Muscle of leg (tissue), 11 donors: ENCODE data around the gene ELMO1. TPM values are rescaled to one million over a fixed set of nuclear protein-coding genes. Genes with fewer than 3 reads are reported as not detected.
A peak's percentile ranks its signal among the peaks of the same experiment; 100 is the strongest.
"Not testable (repeated sequence)": the region's sequence is repeated elsewhere in the genome, so short reads cannot be mapped to it uniquely, and the experiment has no call there.

Source experiments
- DNase-seq: peaks from one replicate; pipeline ENCODE4 v3.0.0; 2013
- H3K27ac ChIP-seq: one replicate; pipeline ENCODE4 v1.5.1; 2013; ENCODE audit warnings: mild to moderate bottlenecking, low read length, control low read depth
- H3K27me3 ChIP-seq: one replicate; pipeline ENCODE4 v1.6.1; 2013; ENCODE audit warnings: low read length; ENCODE audit not compliant: control insufficient read depth, insufficient read depth
- H3K36me3 ChIP-seq: one replicate; pipeline ENCODE4 v1.6.1; 2013; ENCODE audit warnings: low read length; ENCODE audit not compliant: control insufficient read depth, insufficient read depth
- H3K4me1 ChIP-seq: one replicate; pipeline ENCODE4 v1.6.1; 2013; ENCODE audit warnings: low read length; ENCODE audit not compliant: control insufficient read depth, insufficient read depth
- H3K4me3 ChIP-seq: one replicate; pipeline ENCODE4 v1.5.1; 2013; ENCODE audit warnings: low read length, control low read depth
- H3K9me3 ChIP-seq: replicated peaks from 2 replicates; pipeline ENCODE4 v1.6.1; 2013; ENCODE audit warnings: low read depth, low read length; ENCODE audit not compliant: control insufficient read depth
- WGBS: methylation state at CpG from one replicate; pipeline ENCODE4 v1.1.5; 2013; ENCODE audit warnings: missing lambda C conversion rate; ENCODE audit not compliant: insufficient coverage; 5-methylcytosine and 5-hydroxymethylcytosine counted together
- polyA plus RNA-seq, 8 donors: library from polyadenylated mRNA; unstranded; fragments of 120-200 nt; gene quantifications; one replicate each; pipeline versions ENCODE4 v1.2.1 to v1.2.3, GENCODE V29; 2013; ENCODE audit warnings: inconsistent platforms in 1 of 8, low replicate concordance in 1 of 8; ENCODE audit not compliant: insufficient read length in 8 of 8, insufficient read depth in 1 of 8
- total RNA-seq: library from RNA; stranded (reverse); fragments of 120-200 nt; gene quantifications from one replicate; pipeline ENCODE4 v1.2.4, GENCODE V29; 2013

ELMO1 gene
- total and polyA plus RNA-seq, 9 donors, result 20.3 to 40.7 (median 25.0) TPM

DNA sequence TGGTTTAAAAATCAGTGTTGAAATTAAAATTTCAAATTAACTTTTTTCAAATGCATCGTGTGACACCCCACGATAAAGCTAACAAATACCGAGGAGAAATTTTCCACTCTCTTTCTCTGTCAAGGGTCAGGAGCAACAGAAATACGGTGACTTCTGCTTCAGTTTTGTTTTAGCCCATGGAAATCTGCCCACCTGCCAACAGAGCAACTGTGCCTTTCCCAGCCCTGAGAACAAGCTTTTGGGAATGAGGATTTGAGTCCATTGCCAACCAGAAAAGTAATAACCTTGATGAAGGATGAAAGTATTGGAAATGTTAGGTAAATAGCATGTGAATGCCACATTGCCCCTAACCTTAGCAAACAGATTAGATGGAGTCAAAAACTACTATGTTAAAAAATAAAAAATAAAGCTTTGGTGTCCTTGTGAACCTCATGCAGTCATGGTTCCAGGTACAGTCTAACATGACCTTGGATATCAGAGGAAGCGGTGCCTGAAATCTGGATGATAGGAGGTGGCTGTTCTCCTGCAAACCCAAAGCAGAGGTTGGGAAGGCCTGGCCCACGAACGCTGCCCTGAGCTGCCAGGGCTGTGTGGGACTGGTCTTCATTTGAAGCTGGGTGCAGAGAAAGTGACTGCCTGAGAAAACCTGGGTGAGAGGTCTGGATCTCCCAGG is 296.8 kb downstream of the ELMO1 start:
- Histone ChIP-seq H3K4me3 (no peak overlapping the region), H3K4me1 (peaks cover 12% of the 10 kb centered on the region), H3K27ac (no peak overlapping the region), H3K36me3 (no peaks in the 10 kb centered on the region), H3K27me3 (no peaks in the 10 kb centered on the region), H3K9me3 (no peaks in the 10 kb centered on the region)
- no peak for DNase-seq
- WGBS, result 97% methylated on average over 6 of the region's 7 CpGs

DNA sequence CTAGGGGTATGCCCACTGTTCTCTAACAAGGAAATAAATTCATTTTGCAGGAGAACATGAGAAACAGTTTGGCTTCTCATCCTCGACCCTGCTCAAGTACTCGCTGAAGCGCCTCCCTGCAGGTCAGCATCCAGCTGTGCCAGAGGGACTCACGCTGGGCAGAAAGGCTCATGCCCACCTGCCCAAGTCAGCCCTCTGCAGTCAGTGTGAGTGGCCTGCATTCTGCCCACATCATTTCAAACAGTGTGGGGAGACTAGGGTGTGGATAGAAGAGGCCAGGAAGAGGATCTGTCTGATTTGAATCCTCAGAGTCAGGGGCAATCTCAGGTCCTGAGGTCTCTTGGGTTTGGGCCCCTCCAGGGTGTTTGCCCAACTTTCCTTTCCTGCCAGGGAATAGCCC is 297.8 kb downstream of the ELMO1 start:
- no peak overlapping the region for H3K4me3 ChIP-seq
- no peak for DNase-seq
- no peaks in the 10 kb centered on the region for H3K36me3 ChIP-seq
- H3K4me1 ChIP-seq, result peaks cover 12% of the 10 kb centered on the region
- H3K9me3 ChIP-seq, result no peaks in the 10 kb centered on the region
- 82% methylated on average over 4 of the region's 4 CpGs for WGBS
- no peak overlapping the region for H3K27ac ChIP-seq
- H3K27me3 ChIP-seq, result no peaks in the 10 kb centered on the region

DNA sequence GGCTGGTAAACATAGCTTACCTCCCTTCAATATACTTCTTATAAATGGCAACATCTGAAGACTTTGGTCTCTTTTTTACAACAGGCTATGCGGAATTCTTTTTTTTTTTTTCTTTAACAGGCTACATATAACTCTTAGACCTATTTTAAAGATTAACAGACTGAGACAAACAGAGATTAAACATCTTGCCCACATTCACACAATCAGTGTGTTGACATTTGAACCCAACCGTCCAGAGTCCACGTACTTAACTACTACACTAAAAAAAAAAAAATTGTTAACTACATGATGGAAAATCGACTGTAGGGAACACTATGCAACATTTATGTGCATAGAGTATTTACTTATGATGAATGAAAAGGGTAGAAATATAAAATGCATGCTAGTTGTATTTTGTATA is 298.5 kb downstream of the ELMO1 start:
- Histone ChIP-seq H3K36me3 (no peaks in the 10 kb centered on the region), H3K27me3 (no peaks in the 10 kb centered on the region), H3K27ac (peak overlapping the region; percentile 8), H3K4me1 (peaks cover 12% of the 10 kb centered on the region), H3K4me3 (no peak overlapping the region), H3K9me3 (no peaks in the 10 kb centered on the region)
- DNase-seq, result no peak
- no CpG with 5 or more reads among the region's 4 CpGs for WGBS

DNA sequence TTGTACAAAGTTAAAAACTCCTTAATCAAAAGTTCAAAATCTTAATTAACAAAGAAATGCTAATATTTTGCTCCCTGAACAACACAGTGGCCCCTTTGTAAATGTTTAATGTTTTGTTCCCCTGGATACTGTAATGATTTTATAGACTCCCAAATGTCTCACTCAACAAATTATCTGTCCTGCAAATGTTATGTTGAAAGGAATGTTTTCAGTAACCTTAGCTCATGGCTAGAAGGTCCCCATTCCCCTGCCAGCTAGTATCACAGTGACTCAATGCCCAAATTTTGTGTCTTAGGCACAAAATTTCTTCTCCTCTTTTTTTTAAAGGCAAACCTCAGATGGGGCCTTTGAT is 298.9 kb downstream of the ELMO1 start:
- Histone ChIP-seq H3K4me3 (no peak overlapping the region), H3K9me3 (no peaks in the 10 kb centered on the region), H3K4me1 (peaks cover 12% of the 10 kb centered on the region), H3K27ac (peak overlapping the region; percentile 8), H3K27me3 (no peaks in the 10 kb centered on the region), H3K36me3 (no peaks in the 10 kb centered on the region)
- DNase-seq, result peak; percentile 43

DNA sequence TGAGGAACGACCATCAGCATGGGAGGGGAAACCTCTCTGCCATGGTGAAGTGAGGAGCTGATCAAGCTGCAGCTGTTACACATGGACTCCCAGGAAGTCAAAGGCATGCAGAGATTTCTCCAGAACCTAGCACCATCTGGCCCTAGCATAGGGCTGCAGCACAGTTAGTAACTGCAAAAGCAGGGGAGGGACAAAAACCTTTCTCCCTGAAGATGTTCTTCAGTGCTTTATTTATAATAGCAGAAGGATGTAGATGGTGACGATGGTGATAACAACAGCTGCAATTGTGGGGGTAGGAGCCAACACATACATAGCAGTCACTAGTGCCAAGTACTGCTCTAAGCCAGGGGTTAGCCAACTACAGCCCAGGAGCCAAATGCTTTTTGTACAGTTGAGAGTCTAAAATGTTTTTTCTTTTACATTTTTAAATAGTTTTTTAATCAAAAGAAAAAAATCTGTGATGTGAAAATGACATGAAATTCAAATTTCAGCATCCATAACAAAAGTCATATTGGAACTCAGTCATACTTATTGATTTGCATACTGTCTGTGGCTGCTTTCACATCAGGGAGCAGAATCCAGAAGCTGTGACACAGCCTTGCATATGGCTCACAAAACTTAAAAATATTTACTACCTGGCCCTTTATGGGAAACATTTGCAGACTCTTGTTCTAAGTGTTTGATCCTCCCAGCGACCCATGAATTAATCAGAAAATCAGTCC is 299.5 kb downstream of the ELMO1 start:
- no peaks in the 10 kb centered on the region for H3K9me3 ChIP-seq
- H3K27me3 ChIP-seq, result no peaks in the 10 kb centered on the region
- no peak overlapping the region for H3K4me3 ChIP-seq
- peak overlapping the region; percentile 64 for H3K27ac ChIP-seq
- 38% methylated on average over 1 of the region's 3 CpGs for WGBS
- no peaks in the 10 kb centered on the region for H3K36me3 ChIP-seq
- H3K4me1 ChIP-seq, result peaks cover 12% of the 10 kb centered on the region
- peak; percentile 71 for DNase-seq

DNA sequence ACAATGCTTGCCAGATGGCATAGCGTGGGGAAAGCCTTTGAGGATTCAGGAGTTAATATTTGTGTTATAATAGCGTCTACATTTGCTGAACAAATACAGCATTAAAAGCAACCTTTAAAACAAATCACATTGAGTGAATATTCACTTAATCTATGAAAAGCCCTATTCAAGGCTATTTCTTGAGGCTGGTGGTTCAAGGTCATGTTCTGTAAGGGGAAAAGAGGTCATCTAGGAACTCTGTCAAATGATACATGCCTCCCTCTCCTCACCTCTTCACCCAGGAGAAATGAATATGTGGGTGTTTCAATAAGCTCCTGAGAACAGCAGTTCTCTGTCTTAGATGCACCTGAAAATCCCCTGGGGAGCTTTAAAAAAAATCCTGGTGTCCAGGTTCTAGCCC is 303.0 kb downstream of the ELMO1 start:
- no CpG with 5 or more reads among the region's 2 CpGs for WGBS

DNA sequence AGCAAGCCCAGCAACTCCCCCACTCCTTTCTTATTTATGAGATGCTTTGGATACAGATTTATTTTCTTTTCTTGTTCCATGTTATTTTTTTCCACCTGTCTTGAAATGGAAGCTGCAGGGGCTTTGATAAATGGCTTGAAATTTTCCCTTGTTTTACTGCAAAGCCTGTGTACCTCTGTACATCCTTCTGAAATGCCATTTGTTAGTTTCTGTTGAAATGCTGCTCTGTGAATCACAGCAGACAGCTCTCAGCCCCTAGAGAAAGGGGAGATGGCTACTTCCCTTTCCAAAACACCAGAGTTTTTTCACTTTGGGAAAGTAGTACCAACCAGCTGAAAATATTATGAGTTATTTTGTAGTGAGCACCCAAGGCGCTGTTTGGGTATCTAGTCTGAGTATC is 304.2 kb downstream of the ELMO1 start:
- Histone ChIP-seq H3K27ac (no peak overlapping the region), H3K4me3 (no peak overlapping the region), H3K27me3 (no peaks in the 10 kb centered on the region), H3K36me3 (no peaks in the 10 kb centered on the region), H3K9me3 (peaks cover 7% of the 10 kb centered on the region), H3K4me1 (peaks cover 9% of the 10 kb centered on the region)
- no peak for DNase-seq
- WGBS, result 60% methylated on average over 1 of the region's 1 CpG

More for the DNA sequence above, 303.0 kb downstream of the ELMO1 start:
- H3K9me3 ChIP-seq, result peaks cover 3% of the 10 kb centered on the region
- H3K4me1 ChIP-seq, result peaks cover 11% of the 10 kb centered on the region
- no peak for DNase-seq
- H3K4me3 ChIP-seq, result no peak overlapping the region
- no peaks in the 10 kb centered on the region for H3K36me3 ChIP-seq
- no peak overlapping the region for H3K27ac ChIP-seq
- no peaks in the 10 kb centered on the region for H3K27me3 ChIP-seq

DNA sequence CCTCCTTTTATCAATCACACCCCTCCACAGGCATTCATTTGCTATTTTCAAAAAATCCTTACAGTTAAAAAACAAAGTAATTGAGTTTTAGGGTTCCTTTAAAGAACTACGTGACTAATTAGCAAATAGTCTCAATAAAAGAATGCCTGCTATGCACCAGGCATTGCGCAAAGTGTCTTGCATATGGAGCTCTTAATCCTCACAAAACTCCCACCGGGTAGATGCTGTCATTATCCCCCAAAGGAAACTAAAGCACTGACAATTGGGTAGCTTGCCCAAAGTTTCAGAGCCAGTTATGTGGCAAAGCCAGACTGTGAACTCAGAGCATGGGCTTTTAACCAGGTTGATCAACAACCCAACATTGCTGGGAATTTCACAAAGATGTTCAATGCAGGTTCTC is 305.7 kb downstream of the ELMO1 start:
- no peak for DNase-seq
- H3K4me3 ChIP-seq, result no peak overlapping the region
- WGBS, result 77% methylated on average over 3 of the region's 3 CpGs
- H3K27me3 ChIP-seq, result no peaks in the 10 kb centered on the region
- H3K4me1 ChIP-seq, result peaks cover 2% of the 10 kb centered on the region
- no peak overlapping the region for H3K27ac ChIP-seq
- peaks cover 13% of the 10 kb centered on the region for H3K9me3 ChIP-seq
- no peaks in the 10 kb centered on the region for H3K36me3 ChIP-seq

DNA sequence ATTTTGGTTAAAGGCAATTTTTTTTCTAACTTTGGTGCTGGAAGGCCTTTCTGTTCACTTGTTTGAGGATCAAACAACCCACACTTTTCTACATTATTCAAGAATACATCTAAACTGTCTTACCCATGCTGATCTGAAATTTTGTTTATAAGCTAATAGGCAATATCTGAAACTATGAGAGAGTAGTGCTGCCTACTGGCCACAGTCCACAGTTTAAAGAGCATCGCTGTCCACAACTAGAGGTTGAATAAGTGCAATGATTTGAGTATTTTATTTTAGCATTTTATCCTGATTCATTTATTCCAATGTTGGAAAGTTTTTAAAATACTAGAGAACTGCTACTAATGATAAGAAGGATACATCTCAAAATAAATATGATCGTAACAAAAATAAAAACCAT is 306.9 kb downstream of the ELMO1 start:
- H3K4me3 ChIP-seq, result no peak overlapping the region
- no peak overlapping the region for H3K27ac ChIP-seq
- H3K4me1 ChIP-seq, result peaks cover 2% of the 10 kb centered on the region
- no CpG with 5 or more reads among the region's 2 CpGs for WGBS
- no peaks in the 10 kb centered on the region for H3K36me3 ChIP-seq
- no peak for DNase-seq
- no peaks in the 10 kb centered on the region for H3K27me3 ChIP-seq
- peaks cover 13% of the 10 kb centered on the region for H3K9me3 ChIP-seq

DNA sequence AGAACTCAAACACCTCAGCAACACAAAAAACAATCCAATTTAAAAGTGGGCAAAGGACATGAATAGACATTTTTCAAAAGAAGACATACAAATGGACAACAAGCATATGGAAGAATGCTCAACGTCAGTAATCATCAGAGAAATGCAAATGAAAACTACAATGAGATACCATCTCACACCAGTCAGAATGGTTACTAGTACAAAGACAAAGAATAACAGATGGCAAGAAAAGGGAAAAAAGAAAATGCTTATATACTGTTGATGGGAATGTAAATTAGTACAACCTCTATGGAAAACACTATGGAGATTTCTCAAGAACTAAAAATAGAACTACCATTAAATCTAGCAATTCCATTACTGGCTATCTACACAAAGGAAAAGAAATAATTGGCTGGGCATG is 314.8 kb downstream of the ELMO1 start:
- peaks cover 13% of the 10 kb centered on the region for H3K36me3 ChIP-seq
- not testable (repeated sequence) for H3K4me3 ChIP-seq, DNase-seq, H3K4me1 ChIP-seq, H3K27ac ChIP-seq, H3K9me3 ChIP-seq, H3K27me3 ChIP-seq
- WGBS, result no CpG with 5 or more reads among the region's 1 CpG
